ENCODE measurements around the gene IGSF5.

The IGSF5 gene

GRCh38 chr21:39842741-39843459 lies 97.9 kb downstream of the IGSF5 start:
- DNase-seq, result no peak
- no peaks in the 10 kb centered on the region for H3K9me3 ChIP-seq (ENCODE audit: control insufficient read depth, low read length)

GRCh38 chr21:39843483-39843882 lies 98.5 kb downstream of the IGSF5 start:
- no peak overlapping the region for H3K4me3 ChIP-seq (ENCODE audit: insufficient read depth, low read depth, low read length, poor library complexity, severe bottlenecking)

More at GRCh38 chr21:39842741-39843459, 97.9 kb downstream of the IGSF5 start:
- Histone ChIP-seq H3K27ac (ENCODE audit: insufficient read depth, low read length, poor library complexity, severe bottlenecking) (no peak overlapping the region), H3K4me1 (ENCODE audit: control insufficient read depth, insufficient read depth, low read length, poor library complexity, severe bottlenecking) (no peaks in the 10 kb centered on the region), H3K27me3 (replicated peaks; ENCODE audit: control insufficient read depth, insufficient read depth, low read length, poor library complexity, severe bottlenecking) (no peaks in the 10 kb centered on the region), H3K36me3 (ENCODE audit: control insufficient read depth, insufficient read depth, low read length) (no peaks in the 10 kb centered on the region), H3K4me3 (ENCODE audit: insufficient read depth, low read depth, low read length, poor library complexity, severe bottlenecking) (no peak overlapping the region)

GRCh38 chr21:39843916-39844315 lies 98.9 kb downstream of the IGSF5 start:
- no peak overlapping the region for H3K4me3 ChIP-seq (ENCODE audit: insufficient read depth, low read depth, low read length, poor library complexity, severe bottlenecking)
- H3K36me3 ChIP-seq (ENCODE audit: control insufficient read depth, insufficient read depth, low read length), result no peaks in the 10 kb centered on the region
- H3K27me3 ChIP-seq (replicated peaks; ENCODE audit: control insufficient read depth, insufficient read depth, low read length, poor library complexity, severe bottlenecking), result no peaks in the 10 kb centered on the region
- no peak for DNase-seq
- no peak overlapping the region for H3K27ac ChIP-seq (ENCODE audit: insufficient read depth, low read length, poor library complexity, severe bottlenecking)
- H3K4me1 ChIP-seq (ENCODE audit: control insufficient read depth, insufficient read depth, low read length, poor library complexity, severe bottlenecking), result no peaks in the 10 kb centered on the region
- no peaks in the 10 kb centered on the region for H3K9me3 ChIP-seq (ENCODE audit: control insufficient read depth, low read length)

More at GRCh38 chr21:39843483-39843882, 98.5 kb downstream of the IGSF5 start:
- Histone ChIP-seq H3K36me3 (ENCODE audit: control insufficient read depth, insufficient read depth, low read length) (no peaks in the 10 kb centered on the region), H3K9me3 (ENCODE audit: control insufficient read depth, low read length) (no peaks in the 10 kb centered on the region), H3K27ac (ENCODE audit: insufficient read depth, low read length, poor library complexity, severe bottlenecking) (no peak overlapping the region), H3K4me1 (ENCODE audit: control insufficient read depth, insufficient read depth, low read length, poor library complexity, severe bottlenecking) (no peaks in the 10 kb centered on the region), H3K27me3 (replicated peaks; ENCODE audit: control insufficient read depth, insufficient read depth, low read length, poor library complexity, severe bottlenecking) (no peaks in the 10 kb centered on the region)
- no peak for DNase-seq

GRCh38 chr21:39845571-39846130 lies 100.7 kb downstream of the IGSF5 start:
- no peak for DNase-seq
- Histone ChIP-seq H3K4me3 (ENCODE audit: insufficient read depth, low read depth, low read length, poor library complexity, severe bottlenecking) (no peak overlapping the region), H3K27ac (ENCODE audit: insufficient read depth, low read length, poor library complexity, severe bottlenecking) (no peak overlapping the region), H3K27me3 (replicated peaks; ENCODE audit: control insufficient read depth, insufficient read depth, low read length, poor library complexity, severe bottlenecking) (no peaks in the 10 kb centered on the region), H3K9me3 (ENCODE audit: control insufficient read depth, low read length) (no peaks in the 10 kb centered on the region), H3K36me3 (ENCODE audit: control insufficient read depth, insufficient read depth, low read length) (no peaks in the 10 kb centered on the region), H3K4me1 (ENCODE audit: control insufficient read depth, insufficient read depth, low read length, poor library complexity, severe bottlenecking) (no peaks in the 10 kb centered on the region)

GRCh38 chr21:39847877-39848276 lies 102.9 kb downstream of the IGSF5 start:
- Histone ChIP-seq H3K36me3 (ENCODE audit: control insufficient read depth, insufficient read depth, low read length) (no peaks in the 10 kb centered on the region), H3K27ac (ENCODE audit: insufficient read depth, low read length, poor library complexity, severe bottlenecking) (no peak overlapping the region), H3K9me3 (ENCODE audit: control insufficient read depth, low read length) (no peaks in the 10 kb centered on the region), H3K4me3 (ENCODE audit: insufficient read depth, low read depth, low read length, poor library complexity, severe bottlenecking) (no peak overlapping the region), H3K27me3 (replicated peaks; ENCODE audit: control insufficient read depth, insufficient read depth, low read length, poor library complexity, severe bottlenecking) (no peaks in the 10 kb centered on the region), H3K4me1 (ENCODE audit: control insufficient read depth, insufficient read depth, low read length, poor library complexity, severe bottlenecking) (no peaks in the 10 kb centered on the region)
- no peak for DNase-seq

GRCh38 chr21:39849014-39849655 lies 104.2 kb downstream of the IGSF5 start:
- H3K9me3 ChIP-seq (ENCODE audit: control insufficient read depth, low read length), result no peaks in the 10 kb centered on the region
- H3K36me3 ChIP-seq (ENCODE audit: control insufficient read depth, insufficient read depth, low read length), result no peaks in the 10 kb centered on the region
- DNase-seq, result no peak

GRCh38 chr21:39850333-39850732 lies 105.3 kb downstream of the IGSF5 start:
- Histone ChIP-seq H3K9me3 (ENCODE audit: control insufficient read depth, low read length) (no peaks in the 10 kb centered on the region), H3K4me1 (ENCODE audit: control insufficient read depth, insufficient read depth, low read length, poor library complexity, severe bottlenecking) (no peaks in the 10 kb centered on the region), H3K27me3 (replicated peaks; ENCODE audit: control insufficient read depth, insufficient read depth, low read length, poor library complexity, severe bottlenecking) (no peaks in the 10 kb centered on the region), H3K36me3 (ENCODE audit: control insufficient read depth, insufficient read depth, low read length) (no peaks in the 10 kb centered on the region), H3K4me3 (ENCODE audit: insufficient read depth, low read depth, low read length, poor library complexity, severe bottlenecking) (no peak overlapping the region), H3K27ac (ENCODE audit: insufficient read depth, low read length, poor library complexity, severe bottlenecking) (no peak overlapping the region)
- DNase-seq, result no peak

More at GRCh38 chr21:39849014-39849655, 104.2 kb downstream of the IGSF5 start:
- no peak overlapping the region for H3K27ac ChIP-seq (ENCODE audit: insufficient read depth, low read length, poor library complexity, severe bottlenecking)
- no peaks in the 10 kb centered on the region for H3K4me1 ChIP-seq (ENCODE audit: control insufficient read depth, insufficient read depth, low read length, poor library complexity, severe bottlenecking)
- H3K27me3 ChIP-seq (replicated peaks; ENCODE audit: control insufficient read depth, insufficient read depth, low read length, poor library complexity, severe bottlenecking), result no peaks in the 10 kb centered on the region
- no peak overlapping the region for H3K4me3 ChIP-seq (ENCODE audit: insufficient read depth, low read depth, low read length, poor library complexity, severe bottlenecking)

- H3K4me1 ChIP-seq (ENCODE audit: control insufficient read depth, insufficient read depth, low read length, poor library complexity, severe bottlenecking), result no peaks in the 10 kb centered on the region
- no peaks in the 10 kb centered on the region for H3K27me3 ChIP-seq (replicated peaks; ENCODE audit: control insufficient read depth, insufficient read depth, low read length, poor library complexity, severe bottlenecking)
- no peak for DNase-seq
- no peaks in the 10 kb centered on the region for H3K36me3 ChIP-seq (ENCODE audit: control insufficient read depth, insufficient read depth, low read length)
- no peak overlapping the region for H3K27ac ChIP-seq (ENCODE audit: insufficient read depth, low read length, poor library complexity, severe bottlenecking)
- H3K4me3 ChIP-seq (ENCODE audit: insufficient read depth, low read depth, low read length, poor library complexity, severe bottlenecking), result no peak overlapping the region
- no peaks in the 10 kb centered on the region for H3K9me3 ChIP-seq (ENCODE audit: control insufficient read depth, low read length)
Measured at GRCh38 chr21:39851002-39851618, 106.1 kb downstream of the IGSF5 start.

Data from effector memory CD4-positive, alpha-beta T cell (primary cell).